ENCODE data around the gene MTG2. TPM values are rescaled to one million over a fixed set of nuclear protein-coding genes. Genes with fewer than 3 reads are reported as not detected.

MTG2 gene
- total RNA-seq, 1 donor from 2014 or later: 20.2 TPM

DNA sequence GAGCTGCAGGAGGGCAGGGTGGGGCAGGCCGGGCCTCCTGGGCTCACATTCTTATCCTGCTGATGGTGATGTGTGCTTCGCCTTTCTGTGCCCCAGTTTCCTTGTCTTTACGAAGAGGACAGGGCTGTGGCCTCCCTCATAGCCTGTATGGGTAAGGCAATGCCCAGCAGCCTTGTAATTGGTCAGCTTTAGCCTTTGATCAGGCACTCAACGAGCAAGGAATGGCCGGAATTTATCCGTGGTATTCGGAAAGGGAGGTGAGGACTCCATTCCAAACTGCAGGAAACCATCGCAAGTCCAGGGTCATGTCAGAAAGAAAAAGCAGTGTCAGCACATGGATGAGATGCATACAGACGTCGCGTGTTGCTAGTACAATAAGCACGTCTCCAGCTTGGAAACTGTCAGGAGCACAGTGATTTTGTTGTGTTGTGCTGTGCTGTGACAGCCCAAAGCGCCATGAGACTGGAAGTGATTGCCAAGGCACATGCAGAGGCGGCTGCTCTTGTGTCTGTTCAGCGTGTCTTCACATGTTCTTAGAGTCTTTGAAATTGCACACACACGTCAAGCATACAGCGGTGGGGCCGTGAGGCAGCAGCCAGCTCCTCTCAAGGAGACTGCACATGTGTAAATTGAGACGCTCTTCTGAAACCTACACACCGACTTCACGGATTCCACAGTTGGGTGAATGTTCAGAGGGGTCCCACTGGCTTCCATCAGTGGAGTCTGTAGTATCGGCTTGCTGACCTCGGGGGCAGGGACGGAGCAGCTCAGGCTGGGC, 33.1 kb upstream of the MTG2 start:
- Mint-ChIP-seq H3K36me3 (ENCODE audit: low read depth, unreplicated experiment) (peaks cover 30% of the 10 kb centered on the region), H3K27me3 (ENCODE audit: unreplicated experiment) (peaks cover 17% of the 10 kb centered on the region), H3K9me3 (ENCODE audit: unreplicated experiment) (no peaks in the 10 kb centered on the region), H3K4me1 (ENCODE audit: unreplicated experiment) (peaks cover 25% of the 10 kb centered on the region), H3K4me3 (ENCODE audit: unreplicated experiment) (peak overlapping the region; percentile 31), H3K27ac (ENCODE audit: unreplicated experiment) (no peak overlapping the region)
- TF ChIP-seq, protein P1, sequence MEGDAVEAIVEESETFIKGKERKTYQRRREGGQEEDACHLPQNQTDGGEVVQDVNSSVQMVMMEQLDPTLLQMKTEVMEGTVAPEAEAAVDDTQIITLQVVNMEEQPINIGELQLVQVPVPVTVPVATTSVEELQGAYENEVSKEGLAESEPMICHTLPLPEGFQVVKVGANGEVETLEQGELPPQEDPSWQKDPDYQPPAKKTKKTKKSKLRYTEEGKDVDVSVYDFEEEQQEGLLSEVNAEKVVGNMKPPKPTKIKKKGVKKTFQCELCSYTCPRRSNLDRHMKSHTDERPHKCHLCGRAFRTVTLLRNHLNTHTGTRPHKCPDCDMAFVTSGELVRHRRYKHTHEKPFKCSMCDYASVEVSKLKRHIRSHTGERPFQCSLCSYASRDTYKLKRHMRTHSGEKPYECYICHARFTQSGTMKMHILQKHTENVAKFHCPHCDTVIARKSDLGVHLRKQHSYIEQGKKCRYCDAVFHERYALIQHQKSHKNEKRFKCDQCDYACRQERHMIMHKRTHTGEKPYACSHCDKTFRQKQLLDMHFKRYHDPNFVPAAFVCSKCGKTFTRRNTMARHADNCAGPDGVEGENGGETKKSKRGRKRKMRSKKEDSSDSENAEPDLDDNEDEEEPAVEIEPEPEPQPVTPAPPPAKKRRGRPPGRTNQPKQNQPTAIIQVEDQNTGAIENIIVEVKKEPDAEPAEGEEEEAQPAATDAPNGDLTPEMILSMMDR (IDR thresholded peaks at IDR 0.05; ENCODE audit: unreplicated experiment): no peak
- DNase-seq (ENCODE audit: low spot score): no peak

DNA sequence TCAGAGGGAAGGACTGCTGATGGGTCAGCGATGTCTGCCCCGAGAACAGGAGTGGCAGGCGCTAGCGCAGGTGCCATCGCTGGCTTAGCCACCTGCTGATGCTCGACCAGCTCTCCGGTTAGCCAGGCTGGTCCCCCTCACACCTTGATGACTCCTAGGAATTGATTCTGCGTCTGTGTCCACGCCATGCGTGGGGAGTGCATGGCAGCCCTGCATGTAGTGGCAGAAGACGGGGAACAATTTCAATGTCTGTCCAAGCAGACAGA, 32.6 kb upstream of the MTG2 start:
- Mint-ChIP-seq H3K27ac (ENCODE audit: unreplicated experiment) (no peak overlapping the region), H3K9me3 (ENCODE audit: unreplicated experiment) (no peaks in the 10 kb centered on the region), H3K4me3 (ENCODE audit: unreplicated experiment) (peak overlapping the region; percentile 50), H3K36me3 (ENCODE audit: low read depth, unreplicated experiment) (peaks cover 33% of the 10 kb centered on the region), H3K4me1 (ENCODE audit: unreplicated experiment) (peaks cover 21% of the 10 kb centered on the region), H3K27me3 (ENCODE audit: unreplicated experiment) (peaks cover 15% of the 10 kb centered on the region)
- DNase-seq (ENCODE audit: low spot score): no peak
- TF ChIP-seq, protein P1 (IDR thresholded peaks at IDR 0.05; ENCODE audit: unreplicated experiment): no peak

DNA sequence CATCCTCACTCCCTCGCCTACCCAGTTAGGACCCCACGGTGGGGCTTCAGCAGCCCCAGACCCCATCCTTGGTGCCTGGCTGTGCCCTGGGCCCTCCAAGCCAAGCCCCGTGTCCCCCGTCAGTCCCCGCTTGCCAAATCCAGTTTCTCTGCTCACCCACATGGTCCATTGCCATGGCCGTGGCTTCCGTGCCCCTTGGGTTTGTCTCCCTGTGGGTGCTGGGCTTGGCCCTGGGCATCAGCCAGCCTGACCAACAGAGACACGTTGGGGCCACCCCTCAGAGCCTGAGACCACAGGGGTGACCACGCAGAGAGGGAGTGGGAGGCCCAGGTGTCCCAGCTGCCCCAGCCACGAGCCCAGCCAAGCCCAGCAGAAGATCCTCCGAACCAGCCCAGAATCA, 31.6 kb upstream of the MTG2 start:
- Mint-ChIP-seq H3K4me3 (ENCODE audit: unreplicated experiment) (no peak overlapping the region), H3K36me3 (ENCODE audit: low read depth, unreplicated experiment) (peaks cover 33% of the 10 kb centered on the region), H3K27ac (ENCODE audit: unreplicated experiment) (no peak overlapping the region), H3K4me1 (ENCODE audit: unreplicated experiment) (peaks cover 22% of the 10 kb centered on the region), H3K9me3 (ENCODE audit: unreplicated experiment) (no peaks in the 10 kb centered on the region), H3K27me3 (ENCODE audit: unreplicated experiment) (peaks cover 18% of the 10 kb centered on the region)
- TF ChIP-seq, protein P1 (IDR thresholded peaks at IDR 0.05; ENCODE audit: unreplicated experiment): no peak
- no peak for DNase-seq (ENCODE audit: low spot score)

DNA sequence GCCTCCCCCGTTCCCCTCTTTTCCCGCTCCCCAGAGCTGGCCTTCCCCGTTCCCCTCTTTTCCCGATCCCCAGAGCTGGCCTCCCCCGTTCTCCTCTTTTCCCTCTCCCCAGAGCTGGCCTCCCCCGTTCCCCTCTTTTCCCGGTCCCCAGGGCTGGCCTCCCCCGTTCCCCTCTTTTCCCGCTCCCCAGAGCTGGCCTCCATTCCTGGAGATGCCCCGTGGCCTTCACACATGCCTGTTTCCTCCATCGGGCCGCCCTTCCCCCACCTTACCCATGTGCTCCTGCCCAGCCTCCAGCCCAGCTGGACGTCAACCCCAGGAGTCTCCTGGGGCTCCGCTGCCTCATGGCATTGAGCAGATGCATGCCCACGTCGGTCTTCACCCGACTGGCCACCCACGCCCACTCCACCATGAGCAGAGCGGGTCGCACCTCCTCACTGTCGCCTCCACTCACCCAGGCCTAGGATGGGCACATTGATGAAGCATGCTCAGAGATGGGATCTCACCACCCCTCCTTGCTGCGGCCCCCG, 30.9 kb upstream of the MTG2 start:
- no peak overlapping the region for H3K27ac Mint-ChIP-seq (ENCODE audit: unreplicated experiment)
- H3K27me3 Mint-ChIP-seq (ENCODE audit: unreplicated experiment): peaks cover 16% of the 10 kb centered on the region

More for the DNA sequence above, 30.9 kb upstream of the MTG2 start:
- Mint-ChIP-seq H3K4me3 (ENCODE audit: unreplicated experiment) (no peak overlapping the region), H3K9me3 (ENCODE audit: unreplicated experiment) (no peaks in the 10 kb centered on the region), H3K36me3 (ENCODE audit: low read depth, unreplicated experiment) (peaks cover 33% of the 10 kb centered on the region), H3K4me1 (ENCODE audit: unreplicated experiment) (peaks cover 23% of the 10 kb centered on the region)
- TF ChIP-seq, protein P1 (IDR thresholded peaks at IDR 0.05; ENCODE audit: unreplicated experiment): no peak
- no peak for DNase-seq (ENCODE audit: low spot score)

Data from endothelial cell (in vitro differentiated cells).